NCI-H1417 treated with DMSO at 0.1 percent for 48 hours (cell line): ENCODE results near the gene GRK5.
"Not testable (repeated sequence)": the region's sequence is repeated elsewhere in the genome, so short reads cannot be mapped to it uniquely, and the experiment has no call there.

Source experiments
- DNase-seq: peaks from one replicate; lab custom pipeline; 2025; lab: John Stamatoyannopoulos, UW

GRK5 gene

DNA sequence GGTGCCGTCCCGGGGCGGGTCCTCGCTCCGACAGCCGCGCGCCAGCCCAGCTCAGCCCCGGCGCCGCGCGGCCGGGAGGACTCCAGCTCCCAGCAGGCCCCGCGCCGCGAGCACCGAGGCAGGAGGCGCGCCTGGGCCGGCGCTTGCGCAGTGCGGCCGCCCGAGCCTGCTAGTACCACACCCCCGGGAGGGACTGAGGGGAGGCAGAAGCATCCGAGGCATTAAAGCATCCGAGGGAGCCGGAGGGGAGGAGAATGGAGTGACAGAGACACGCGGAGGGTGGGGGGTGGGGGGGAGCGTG is at the start of gene GRK5:
GRK5 (plus strand) TSS at position 206 of the 301 bp plus-strand sequence. CDS start 347 bp downstream, outside the sequence.
- no peak for DNase-seq

DNA sequence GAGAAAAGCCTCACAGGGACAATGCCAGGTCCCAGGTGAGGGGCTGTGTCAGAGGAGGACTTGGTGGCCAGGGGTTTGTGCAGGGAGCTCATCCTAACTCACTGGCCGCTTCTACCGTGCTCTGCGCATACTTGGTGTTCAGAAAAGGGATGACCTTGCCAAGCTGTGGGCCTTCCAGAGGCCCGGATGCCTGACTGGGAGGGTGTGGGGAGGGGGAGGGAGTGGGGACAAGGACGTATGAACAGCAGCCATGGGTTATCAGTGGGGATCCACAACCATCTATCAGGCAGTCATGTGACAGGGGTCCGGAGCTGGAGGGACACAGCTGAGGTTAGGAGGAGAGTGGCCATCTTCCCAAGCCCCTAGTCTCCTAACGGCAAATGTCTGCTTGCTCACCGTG is 48.0 kb upstream of the GRK5 start:
- no peak for DNase-seq

DNA sequence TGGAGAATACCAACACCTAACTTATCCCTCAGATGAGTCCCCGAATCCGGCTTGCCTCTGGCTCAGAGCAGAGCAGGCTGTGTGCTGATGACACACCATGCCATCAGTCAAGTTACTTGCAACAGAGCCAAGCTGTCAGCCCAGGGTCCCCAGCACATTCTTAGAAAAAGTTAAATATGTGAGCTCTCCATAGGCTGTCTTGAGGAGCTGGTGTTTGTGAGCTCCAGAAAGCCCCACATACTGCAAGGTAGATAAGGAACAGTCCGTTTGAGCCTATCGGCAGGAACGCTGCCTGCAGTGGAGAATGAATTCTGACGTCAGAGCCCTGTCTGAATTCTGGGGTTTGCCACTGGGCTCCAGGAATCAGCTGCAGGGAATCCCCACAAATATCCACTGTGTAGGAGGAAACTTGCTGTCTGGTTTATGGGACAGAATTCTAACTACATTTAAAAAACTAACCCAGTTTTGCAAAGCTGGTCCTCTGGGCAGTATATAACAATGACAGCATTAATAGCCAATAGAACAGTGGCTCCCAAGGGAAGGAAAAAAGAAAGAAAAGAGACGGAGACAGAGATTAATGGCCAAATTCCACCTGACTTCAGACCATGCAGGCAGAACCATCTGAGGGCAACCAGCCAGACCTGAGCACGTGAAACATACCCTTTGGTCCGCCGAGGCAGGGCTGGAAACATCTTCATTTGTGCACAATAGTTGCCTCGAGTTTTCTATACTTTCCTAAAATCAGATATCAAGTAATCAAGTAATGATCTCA is 45.5 kb upstream of the GRK5 start:
- no peak for DNase-seq

DNA sequence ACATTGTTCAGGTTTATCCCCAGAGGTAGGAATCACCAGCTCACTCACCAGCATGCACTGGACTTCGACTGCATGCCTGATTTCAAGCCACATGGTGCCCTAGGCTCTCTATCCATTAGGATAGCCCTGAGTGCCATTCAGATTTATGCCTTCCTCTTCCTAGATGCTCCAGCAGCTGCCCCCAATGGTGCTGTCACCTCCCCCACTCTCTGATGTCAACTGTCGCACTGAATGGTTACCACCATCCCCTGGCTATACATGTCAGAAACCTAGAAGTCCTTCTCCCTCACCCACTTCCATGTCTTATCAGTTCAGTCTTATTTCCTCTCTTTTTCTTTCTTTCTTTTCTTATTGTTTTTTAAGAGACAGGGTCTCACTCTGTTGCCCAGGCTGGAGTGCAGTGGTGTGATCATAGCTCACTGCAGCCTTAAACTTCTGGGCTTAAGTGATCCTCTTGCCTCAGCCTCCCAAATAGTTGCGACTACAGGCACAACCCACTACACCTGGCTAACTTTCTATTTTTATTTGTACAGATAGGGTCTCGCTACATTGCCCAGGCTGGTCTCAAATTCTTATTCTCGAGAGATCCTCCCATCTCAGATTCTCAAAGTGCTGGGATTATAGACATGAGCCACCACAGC is 44.8 kb upstream of the GRK5 start:
- no peak for DNase-seq

DNA sequence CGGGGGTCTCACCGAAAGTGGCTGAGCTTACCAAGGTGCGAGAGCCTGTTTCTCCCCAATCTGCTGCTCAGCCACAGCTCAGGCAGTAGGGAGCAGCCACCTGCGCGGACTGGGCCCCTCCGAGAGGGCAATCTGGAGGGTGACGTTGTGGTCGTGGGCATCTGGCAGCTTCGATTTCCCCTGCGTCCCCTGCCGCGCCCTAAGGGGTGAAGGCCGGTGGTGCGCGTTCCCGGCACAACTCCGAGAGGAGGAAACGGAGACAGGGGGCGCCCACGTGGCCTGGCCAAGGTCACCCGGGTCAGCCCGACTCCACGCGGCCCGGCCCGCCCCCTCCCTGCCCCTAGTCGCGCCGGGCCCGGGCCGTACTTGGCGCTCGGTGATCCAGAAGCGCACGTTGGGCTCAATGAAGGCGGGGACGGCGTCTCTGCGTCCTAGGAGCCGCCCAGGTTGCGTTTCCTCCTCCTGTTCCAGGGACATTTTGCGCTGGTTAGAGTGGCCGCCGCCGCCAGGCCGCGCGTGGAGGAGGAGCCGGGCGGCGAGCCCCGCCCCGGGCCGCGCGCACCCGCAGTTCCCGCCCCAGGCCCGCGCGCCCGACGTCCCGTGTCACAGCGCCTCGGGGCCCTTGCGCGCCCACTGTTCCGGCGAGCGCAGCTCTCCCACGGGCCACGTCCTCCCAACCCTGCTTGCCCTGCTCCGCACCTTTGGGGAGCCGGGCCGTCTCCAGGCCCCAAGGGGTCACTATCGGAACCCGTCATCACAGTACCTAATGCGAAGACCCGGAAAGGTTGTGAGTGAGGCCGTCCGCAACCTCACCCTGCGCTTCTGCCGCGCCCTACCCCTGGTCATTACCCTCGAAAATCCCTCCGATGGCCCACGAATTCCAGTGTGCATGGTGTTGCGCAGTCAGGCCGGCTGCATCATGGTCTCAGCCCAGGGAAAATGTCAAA is 41.9 kb upstream of the GRK5 start, which contains the start of gene SFXN4:
SFXN4 (minus strand) TSS at position 544 of the 947 bp plus-strand sequence; CDS start at position 477, 67 bp downstream.
- no peak for DNase-seq

DNA sequence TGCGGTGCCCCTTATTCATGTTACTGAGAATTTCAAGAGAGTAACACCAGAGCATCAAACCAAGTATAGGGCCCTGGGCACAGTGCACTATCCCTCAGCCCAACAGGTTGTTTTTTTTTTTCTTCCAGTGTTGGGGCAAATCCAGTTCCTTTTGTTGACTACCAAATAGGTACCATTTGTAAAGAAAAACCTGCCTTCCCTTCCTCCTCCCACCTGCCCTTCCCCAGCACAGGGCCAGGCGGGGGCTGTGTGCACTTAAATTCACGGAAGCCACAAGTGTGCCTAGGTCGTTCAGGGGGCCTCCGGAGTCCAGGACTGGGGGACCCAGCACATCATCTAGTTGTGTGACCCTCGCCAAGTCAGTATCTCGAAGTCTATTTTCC is 41.3 kb upstream of the GRK5 start:
- DNase-seq: no peak

DNA sequence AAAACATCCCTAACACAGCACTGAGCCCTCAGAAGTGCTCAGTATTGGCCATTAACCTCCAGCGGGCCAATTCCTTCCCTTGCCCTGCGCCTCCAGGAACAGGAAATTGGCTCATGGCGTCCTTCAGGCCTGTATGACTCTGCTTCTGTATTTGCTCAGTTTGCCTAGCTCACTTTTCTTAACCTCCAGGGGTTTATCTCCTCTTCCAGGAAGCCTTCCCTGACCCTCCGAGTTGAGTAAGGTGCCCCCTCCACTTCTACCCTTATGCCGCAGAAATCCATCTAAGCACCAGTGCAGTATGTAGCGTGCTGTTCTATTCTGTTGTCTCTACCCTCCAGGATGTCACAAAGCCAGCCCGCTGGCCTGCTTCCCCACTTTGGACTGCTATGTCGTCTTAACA is 40.8 kb upstream of the GRK5 start:
- DNase-seq: no peak

DNA sequence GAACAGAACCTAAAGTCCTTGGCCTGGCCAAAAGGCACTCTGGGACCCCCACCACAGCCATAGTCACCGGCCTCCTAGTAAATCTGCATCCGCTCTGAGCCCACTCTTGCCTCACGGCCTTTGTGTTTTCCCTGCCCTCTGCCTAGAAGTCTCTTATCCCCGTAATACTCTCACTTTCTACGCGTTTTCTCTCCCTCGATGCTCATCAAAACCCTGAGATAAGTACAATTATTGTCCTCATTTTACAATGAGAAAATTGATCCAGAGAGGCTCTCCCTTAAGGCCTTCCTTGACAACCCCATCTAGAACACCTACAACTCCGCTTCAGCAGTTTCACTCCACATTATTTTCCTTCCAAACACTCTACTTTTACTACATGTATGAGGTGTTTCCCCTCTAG is 40.3 kb upstream of the GRK5 start:
- no peak for DNase-seq

DNA sequence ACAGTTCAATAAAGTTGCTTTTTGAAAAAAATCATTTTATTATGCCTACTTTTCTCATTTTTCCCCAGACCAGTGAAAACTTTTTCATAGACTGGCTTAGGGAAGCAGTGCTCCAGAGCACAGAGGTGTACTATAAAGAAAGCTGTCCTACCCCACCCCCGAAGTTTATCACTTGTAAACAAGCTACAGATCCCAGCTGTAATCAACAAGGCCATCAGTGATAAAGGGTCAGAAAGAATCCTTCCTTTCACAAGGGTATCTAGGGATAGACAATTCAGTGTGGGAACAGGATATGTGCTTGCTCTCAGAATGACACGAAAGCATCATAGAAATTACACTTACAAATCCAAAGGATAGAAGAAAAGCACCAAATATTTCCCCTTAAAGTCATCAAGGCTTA is 33.3 kb upstream of the GRK5 start:
- DNase-seq: no peak

DNA sequence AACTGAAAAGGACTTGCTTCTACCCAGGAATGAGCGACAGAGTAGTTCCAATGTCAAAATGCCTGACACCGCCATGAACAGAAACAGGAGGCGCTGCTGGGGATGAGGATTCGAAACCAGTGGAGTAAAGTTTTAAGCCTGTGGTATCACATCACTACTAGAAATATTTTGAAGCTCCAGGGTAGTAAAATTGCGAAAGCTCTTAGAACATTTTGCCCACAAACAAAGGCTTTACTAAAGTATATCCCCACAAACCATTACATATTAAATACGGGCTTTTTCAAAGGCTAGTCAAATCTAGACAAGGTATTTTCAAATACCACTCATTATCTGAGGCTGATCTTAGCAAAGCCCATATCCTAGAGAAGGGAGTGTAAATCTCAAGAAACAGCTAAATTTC is 31.2 kb upstream of the GRK5 start:
- no peak for DNase-seq

DNA sequence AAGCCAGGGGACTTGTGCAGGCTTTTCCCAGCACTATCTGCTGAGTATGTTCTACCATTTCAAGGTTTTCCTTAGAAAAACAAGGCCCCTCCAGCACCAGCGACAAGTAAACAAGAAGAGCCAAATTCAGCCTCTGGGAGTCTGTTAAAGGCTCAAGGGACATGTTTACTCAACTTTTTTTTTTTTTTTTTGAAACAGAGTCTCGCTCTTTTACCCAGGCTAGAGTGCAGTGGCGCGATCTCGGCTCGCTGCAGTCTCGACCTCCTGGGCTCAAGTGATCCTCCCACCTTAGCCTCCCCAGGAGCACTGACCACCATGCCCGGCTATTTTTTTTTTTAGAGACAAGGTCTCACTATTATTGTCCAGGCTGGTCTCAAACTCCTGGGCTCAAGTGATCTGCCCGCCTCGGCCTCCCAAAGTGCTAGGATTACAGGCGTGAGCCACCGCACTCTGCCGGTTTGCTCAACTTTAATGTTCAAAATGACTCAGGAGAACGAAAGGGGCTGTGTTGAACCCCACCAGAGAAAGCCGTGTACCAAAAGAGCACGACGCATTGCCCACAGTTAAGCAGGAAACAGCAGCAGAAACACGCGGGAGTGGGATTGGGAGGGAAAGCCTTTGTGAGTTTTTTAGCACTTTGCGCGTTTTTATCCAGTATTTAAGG is 29.5 kb upstream of the GRK5 start:
- DNase-seq: no peak

DNA sequence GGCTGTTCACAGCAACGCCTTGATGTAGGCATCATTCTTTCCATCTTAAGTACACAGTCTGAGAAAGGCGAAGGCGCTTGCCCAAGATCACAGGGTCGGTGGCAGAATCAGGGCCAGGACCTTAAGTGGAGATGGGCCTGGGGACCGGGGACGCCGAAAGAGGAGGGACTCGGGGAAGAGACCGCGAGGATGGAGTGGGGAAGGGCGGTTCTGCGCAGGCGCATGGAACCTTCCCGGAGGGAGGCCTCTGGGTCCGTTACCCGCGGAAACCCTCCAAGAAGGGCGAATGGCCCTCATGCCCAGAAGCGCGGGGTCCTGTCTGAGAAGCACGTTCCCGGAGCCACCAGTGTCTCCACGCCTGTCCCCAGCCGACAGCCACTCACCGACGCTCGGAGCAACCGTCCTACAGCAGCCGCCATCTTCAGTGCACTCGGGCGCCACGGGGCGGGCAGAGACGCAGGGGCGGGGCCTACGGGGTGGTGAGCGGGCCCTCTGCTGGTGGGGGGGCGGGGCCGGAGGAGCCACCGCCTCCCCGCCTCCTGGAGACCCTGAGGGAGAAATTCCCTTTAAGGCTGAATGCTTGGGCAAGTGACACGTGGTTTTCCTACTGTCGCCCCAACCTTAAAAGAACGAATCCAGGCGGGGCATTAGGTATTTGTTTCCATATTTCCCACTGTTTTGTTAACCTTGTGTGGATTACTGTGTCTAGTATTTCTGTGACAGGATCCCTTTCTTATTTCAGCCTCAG is 28.8 kb upstream of the GRK5 start, which contains the start of gene PRDX3:
PRDX3 (minus strand) TSS at position 441 of the 748 bp plus-strand sequence; CDS start at position 419, 22 bp downstream.
- peak; percentile 56 for DNase-seq

DNA sequence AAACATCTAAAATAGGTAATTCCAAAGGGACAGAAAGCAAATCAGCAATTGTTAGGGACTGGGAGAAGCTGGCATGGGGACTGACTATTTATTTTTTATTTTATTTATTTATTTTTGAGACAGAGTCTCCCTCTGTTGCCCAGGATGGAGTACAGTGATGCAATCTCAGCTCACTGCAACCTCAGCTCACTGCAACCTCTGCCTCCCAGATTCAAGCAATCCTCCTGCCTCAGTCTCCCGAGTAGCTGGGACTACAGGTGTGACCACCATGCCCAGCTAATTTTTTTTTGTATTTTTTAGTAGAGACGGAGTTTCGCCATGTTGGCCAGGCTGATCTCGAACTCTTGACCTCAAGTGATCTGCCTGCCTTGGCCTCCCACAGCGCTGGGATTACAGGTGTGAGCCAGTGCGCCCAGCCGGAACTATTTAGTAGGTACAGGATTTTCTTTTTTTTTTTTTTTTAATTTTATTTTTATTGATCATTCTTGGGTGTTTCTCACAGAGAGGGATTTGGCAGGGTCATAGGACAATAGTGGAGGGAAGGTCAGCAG is 26.4 kb upstream of the GRK5 start:
- DNase-seq: not testable (repeated sequence)

DNA sequence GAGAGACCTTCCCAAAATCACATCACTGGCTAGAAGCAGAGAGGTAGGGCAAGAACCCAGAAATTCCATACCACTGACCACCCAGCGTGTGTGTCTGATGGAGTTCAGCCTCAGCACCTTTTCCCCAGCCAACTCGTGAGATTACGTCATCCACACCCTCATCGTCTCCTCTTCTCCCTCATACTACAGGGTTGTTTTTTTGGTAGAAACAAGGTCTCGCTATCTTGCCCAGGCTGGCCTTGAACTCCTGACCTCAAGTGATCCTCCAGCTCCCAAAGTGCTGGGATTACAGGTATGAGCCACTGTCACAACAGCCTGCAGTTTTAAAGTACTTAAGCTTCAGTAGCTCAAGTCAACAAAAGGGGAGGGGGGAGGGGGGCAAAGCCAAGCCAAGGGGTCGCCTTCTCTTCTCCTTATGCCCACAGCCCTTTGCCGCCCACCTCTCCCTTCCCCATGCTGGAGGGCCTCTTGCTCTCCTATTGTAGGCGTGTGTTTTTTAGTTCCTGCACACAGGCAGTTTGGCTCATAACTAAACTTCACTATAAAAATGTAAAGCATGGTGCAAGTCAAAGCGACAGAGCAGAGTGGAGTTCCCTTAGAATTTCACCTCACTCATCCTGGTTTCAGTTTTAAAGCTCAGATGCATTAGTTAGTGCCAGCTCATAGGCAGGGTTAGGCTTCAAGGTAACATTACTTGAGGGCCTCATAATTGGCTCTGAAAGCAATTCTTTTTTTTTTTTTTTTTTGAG is 23.5 kb upstream of the GRK5 start:
- DNase-seq: no peak

DNA sequence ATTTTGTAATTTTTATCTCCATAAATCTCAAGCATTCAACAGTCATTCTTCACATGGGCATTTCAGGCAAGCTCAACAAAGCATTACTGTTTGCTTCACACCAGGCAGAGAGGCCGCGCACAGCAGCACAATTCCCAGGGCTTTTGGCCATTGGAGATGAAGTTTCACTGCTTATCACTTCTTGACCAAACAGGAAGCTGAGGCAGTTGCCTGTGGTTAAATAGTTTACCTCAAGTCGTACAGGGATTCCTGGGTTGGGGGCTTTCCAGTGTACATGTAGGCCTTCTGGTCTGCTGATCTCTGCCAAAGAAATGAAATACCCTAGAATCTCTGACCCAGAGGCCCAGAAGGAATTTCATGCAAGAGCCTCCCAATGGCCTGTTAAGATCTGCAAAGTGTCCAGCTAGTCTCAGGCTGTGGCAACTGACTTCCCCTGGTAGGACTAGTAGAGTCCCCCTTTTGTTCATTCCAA is 17.5 kb upstream of the GRK5 start:
- DNase-seq: no peak

DNA sequence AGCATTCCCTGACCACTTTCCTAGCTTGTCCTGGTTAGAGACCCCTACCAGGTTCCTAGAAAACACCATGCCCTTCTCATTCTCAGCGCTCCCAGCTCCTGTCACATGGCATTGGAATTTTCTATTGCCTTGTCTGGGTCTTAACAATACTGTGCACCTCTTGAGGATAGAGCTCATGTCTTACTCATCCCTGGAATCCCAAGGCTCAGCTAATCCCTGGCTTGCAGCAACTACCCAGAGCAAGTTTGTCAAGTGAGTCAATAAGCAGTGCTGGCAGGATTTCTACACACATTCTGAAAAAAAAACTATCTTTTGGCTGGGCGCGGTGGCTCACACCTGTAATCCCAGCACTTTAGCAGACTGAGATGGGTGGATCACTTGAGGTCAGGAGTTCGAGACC is 17.0 kb upstream of the GRK5 start:
- DNase-seq: no peak

DNA sequence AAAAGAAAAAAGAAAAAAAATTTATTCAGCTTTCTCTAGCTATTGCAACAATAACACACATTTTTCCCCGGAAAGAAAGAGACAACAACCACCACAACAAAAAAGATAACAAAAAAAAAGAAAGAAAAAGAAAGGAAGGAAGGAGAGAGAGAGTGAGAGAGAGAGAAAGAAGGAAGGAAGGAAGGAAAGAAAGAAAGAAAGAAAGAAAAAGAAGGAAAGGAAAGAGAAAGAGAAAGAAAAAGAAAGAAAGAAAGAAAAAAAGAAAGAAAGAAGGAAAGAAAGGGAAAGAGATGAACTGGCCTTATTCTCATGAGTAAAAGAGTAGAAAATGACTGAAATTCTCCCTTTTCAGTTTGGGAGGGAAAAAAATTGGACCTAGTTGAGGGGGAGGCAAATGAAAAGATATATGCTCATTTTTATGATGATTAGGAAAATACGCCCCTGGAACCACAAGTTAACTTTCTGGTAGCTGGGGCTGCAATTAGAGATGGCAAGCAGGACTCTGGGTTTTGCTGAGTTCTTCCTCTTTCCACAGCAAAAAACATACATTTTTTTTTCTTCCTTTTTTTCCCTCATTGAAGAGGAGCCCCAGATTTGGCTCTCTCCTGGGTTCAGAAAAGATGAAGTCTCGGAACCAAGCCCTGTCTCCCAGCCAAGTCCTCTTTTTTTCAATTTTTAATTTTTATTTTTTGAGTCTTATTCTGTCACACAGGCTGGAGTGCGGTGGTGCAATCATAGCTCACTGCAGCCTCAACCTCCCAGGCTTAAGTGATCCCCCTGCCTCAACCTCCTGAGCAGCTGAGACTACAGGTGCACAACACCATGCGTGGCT is 16.2 kb upstream of the GRK5 start:
- no peak for DNase-seq

DNA sequence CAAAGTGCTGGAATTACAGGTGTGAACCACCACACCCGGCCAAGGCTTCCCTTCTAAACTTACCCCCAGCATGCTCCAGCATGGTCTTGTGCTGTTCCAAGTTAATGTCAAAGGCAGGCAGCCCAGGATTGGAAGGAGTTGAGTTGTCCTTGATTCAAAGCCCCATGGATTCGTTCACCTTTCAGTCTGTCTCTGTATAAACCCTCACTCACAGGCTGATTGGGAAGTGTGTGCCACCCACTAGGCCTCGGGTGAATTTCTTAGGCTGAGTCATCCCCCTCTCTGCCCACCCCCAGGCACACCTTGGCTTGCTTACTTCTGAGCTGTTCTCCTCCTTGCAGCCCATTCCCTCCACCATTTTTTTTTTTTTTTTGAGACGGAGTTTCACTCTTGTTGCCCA is 15.5 kb upstream of the GRK5 start:
- DNase-seq: no peak

DNA sequence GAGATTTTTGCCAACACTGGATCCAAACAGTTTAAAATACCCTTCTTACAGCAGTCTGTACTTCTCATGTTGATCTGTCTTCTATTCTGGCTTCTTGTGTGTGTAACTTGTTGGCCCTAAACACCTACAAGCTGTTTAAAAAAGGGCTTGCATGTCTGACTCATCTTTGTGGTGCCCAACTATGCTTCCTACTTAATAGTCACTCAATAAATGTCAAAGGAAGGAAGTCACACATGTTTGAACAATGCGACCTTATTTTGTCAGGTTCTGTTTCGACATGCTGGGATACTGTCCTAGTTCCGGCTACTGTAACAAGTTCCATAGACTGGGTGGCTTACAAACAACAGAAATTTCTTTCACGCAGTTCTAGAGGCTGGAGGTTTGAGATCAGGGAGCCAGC is 9.4 kb upstream of the GRK5 start:
- DNase-seq: no peak
